HG03342 (cell line): Measurements from ENCODE around the gene IMMP2L.

Source experiments
- ATAC-seq: cut with Tn5 transposase; IDR thresholded peaks from one replicate; pipeline ENCODE4 v1.9.1; 2021; ENCODE audit warnings: mild to moderate bottlenecking, moderate library complexity; ENCODE audit not compliant: unreplicated experiment

IMMP2L gene

DNA sequence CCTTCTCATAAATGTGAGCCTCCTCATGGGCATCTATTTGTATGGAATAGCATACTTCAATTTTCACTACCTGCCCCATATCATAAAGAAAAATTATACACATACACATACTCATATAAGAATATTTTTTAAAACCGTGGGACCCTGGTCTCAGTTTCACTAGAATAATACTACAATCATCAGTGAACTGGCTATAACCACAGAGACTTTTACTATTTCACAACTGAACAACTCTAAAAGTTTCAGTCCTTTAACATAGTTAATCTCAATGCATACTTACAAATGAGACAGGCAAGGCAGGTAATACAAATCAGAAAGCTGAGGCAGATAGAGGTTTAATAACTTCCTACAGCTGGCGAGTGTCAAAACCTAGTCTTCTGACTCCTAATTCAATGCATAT lies 388.3 kb downstream of the IMMP2L start:
- ATAC-seq = no peak

DNA sequence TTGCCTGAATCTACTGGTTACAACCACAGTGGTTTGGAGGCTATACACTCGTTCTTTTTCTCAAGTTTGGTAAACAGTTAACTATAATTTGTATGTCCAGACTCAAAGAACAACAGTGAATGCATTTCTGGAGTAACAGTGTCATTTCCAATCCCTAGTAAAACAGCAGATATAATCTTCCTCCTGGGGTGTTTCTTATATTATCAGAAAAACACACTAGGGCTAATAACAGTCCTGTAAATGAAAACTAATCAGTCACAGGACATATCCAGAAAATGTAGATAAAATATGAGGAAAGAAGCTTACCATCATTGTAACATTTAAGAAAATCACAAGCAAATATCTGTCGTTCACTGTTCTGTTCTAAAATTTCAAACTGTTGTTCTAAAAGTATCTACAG lies 388.8 kb downstream of the IMMP2L start:
- ATAC-seq = no peak

DNA sequence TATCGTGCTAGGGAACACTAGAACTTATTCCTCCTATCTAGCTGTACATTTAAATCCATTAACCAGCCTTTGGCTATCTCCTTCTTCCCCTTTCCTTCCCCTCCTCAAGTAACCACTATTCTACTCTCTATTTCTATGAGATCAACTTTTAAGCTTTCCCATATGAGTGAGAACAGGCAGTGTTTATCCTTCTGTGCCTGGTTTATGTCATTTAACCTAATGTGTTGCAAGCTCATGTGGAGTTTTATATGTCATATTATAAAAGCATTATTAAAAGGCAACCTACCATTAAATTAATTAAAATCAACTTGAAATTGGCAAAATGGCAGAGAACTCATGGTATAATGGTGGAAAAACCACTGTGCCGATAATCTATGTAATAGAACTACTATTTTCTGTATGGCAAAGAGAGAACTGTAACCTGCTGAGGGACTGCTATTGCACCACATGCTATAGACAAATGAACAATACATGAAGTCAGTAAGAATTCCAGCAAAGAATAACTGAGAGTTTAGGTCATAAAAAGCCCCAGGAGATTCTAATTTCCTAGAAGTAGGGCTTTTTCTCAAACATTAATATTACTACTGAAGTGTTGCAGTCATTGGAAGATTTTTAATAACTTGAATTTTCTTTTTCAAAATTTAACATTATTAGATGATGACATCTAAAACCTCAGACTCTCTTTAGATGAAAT lies 389.6 kb downstream of the IMMP2L start:
- ATAC-seq = no peak

DNA sequence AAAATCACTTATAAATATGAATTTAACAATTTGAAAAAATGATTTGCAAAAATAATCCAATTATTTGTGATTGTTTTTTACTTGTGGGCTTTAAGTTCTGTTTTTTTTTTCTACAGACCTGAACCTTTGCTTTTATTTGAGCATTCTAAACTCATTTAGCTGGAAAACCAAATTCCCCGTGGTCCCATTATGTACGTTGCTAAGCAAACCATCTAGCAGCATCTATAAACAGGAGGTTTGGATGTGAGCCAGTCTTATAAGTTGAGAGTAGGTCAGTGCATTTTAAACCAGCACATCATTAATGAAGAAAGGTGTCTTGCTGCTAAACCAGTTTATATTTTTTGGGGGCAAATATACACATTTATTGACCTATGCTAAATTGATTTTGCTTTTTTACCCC lies 394.1 kb downstream of the IMMP2L start:
- no peak for ATAC-seq

DNA sequence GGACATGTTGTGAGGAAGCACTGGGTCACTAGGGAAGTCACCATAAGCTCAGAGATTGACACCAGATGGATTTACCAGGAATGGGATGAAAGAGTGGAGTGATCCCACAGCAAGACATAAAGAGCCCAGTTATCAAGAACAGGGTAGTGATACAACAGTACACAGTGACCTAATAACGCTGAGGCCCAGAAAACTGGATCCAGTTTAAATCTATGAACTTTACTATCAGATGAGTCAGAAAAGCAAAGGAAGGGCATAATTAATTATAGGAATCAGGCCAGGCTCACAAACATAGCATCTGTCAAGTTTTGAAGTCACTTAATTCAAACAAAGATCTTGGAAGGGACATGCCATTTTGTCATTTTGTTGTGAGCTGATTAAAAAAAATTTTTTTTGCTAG lies 397.9 kb downstream of the IMMP2L start:
- no peak for ATAC-seq

DNA sequence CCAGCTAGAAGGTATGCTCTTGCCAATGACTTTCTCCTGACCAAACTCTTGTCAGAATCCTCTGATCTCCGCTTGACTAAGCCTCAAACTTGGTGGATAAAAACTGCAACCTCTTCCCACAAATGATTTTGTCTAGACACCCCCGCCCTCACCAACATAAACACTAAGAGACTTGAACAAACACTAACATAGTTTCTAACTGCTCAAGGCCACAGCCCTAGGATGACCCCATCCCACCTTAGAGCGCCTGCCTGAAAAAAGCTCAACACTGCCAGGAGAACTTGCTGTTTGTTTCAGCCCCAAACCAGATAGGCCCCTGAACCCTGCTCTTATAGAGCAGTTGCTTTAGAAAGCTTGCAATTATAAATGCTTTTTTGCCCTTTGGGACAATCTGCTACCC lies 399.6 kb downstream of the IMMP2L start:
- no peak for ATAC-seq

DNA sequence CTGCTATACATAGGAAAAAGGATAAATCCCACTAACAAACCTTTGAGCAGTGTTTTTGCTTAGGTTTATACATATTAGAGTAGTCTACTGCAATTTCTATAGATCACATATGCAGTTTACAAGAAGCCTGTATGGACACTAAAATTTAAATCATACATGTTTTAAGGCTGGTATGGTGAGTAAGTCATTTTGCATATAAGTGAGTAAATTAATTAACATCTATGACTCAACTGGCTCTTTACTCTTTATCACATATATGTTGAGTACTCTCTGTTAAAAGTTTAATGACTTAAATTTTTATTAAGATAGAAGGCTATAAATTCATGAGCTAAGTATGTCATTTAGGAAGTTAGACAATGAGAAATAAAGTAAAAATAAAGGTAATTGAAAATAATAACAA lies 402.0 kb downstream of the IMMP2L start:
- no peak for ATAC-seq

DNA sequence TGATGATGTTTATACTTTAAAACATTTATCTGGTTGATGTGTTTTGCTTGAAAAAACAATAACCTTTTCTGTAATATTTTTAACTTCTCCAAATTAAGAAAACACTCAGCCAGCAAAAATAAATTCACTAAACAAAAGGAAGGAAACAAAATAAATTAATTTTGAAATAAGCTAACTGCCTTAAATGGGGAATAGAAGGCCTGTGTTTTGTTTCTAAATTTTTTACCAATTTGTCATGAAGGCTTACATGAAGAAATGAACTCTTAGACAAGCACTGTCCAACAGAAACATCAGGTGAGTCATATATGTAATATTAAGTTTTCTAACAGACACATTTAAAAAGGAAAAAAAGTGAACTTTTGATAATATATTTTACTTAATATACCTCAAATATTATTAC lies 402.9 kb downstream of the IMMP2L start:
- ATAC-seq = no peak

DNA sequence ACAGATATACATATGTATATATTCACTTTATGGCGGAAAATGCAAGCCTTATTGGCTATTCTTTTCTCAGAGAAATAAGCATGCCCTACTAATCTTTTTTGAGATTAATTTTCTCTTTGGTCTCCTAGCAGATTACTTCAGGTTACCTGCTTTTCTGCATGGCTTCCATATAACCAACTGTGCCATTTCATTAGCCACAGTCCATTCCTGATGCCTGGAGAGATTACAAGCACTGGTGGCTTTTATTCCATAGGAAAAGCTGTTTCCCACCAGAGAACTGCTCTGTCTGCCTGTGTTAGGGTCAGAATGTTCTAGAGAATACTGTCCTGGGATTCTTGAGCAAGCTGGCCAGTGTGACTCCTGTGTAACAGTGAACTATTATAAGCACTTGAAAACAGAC lies 411.6 kb downstream of the IMMP2L start:
- ATAC-seq = no peak

DNA sequence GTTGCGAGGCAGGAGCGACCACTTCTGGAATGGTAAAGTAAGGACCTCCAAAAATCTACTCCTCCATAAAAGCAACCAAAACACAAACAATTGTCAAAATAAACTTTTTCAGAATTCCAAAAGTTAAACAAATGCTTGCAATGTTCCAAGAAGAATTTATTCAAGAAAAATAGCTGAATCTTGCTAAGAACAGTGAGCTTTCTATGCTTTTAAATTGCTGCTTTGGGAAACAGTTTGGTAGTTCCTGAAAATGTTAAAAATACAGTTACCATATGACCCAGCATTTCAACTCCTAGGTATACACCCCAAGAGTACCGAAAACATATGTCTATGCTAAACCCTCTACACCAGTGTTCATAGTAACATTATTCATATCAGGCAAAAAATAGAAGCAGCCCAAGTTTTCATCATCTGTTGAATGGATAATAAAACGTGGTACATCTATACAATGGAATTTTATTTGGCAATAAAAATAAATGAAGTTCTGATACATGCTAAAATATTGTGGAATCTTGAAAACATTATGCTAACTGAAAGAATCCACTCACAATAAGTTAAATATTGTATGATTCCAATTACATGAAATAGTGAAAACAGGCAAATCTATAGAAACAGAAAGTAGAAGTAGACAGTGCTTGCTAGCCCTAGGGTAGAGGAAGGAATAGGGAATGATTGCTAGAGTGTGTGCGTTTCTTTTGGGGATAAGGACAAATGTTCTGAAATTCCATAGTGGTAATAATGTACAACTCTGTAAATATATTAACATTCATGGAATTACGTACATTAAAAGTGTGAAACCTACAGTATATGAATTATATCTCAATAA lies 414.4 kb downstream of the IMMP2L start:
- ATAC-seq = peak; percentile 49

DNA sequence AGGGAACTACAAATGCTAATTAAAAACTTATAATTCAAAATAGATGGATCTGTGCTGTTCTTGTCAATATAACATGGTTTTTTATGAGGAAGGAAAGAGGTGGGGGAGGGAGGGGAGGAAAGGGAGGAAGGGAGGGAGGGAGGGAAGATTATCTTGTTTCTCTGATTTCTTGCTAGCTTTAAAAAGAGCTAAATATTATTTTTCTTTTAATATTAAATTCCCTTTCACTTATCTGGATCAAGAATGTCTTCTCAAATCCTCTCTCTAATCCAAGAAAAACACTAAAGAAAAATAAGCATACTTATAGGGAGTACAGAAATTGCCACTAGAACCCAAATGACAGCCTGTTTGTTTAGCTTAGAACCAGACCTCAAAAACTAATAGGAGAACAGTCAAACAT lies 416.2 kb downstream of the IMMP2L start:
- ATAC-seq = no peak

DNA sequence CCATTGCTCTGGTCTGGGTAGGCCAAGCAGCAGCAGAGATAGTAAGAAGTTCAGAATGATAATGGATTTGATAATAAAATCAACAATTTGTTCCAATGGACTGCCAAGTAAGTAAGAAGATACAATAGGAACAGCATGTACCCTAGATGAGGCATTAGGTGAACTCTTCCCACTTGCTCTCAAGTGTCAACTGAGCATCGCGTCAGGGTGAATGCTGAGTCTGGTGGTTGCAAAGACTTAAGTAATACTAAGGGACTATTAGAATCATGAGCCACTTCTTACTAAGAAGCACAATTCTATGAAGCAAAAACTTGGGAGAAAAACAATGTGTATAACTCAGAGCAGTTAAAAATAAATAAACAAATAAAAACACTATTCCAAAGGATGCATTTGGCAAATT lies 416.8 kb downstream of the IMMP2L start:
- no peak for ATAC-seq

DNA sequence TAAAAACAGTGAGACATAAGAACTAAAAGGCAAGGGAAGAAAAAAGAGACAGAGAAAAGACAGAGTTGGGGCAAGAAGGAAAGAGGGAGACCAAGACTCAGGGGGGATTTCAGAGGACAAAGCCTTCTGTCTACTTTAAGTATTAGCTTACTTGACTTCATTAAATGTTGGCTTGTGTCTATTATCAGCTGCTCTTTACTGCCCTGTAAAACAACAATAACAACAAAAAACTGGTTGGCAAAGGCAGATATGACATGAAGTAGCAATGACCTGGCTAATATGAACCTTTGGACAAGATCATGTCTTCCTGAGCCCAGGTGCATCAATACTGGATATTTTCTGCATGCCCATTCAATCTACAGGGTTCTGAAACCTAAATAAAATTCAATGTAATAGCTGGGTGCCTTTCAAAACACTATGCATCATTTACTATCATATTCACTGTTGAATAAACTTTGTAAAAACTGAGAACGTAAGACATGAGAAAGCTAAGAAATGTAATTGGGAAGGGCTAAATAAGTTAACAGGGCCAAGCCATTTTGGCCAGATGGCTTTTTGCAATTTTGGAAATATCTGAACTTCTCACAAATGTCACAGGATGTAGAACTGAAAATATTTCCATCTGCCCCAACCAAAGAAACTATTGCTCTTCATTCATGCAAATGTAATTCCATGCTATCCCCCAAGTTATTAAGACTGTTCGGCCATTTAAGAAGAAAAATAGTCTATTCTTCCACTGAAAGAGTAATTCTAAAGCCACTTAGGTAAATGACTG lies 422.0 kb downstream of the IMMP2L start:
- no peak for ATAC-seq

DNA sequence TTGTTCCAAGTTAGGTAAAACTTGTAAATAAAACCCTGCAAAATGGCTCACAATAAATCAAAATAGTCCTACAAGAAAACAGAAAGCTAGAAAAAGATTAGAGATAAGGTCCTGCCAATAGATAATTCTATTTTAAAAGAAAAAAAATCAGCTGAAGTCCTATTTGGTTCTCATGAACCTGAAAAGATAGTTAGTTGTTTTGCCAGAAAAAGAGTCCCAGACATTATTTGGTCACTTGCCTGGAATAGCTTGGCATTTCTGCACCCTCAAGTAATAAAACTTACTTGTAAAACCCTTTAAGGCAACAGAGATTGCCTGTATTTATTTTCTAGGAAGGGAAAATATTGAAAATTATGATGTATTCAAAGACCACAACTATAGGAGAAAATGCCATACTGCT lies 423.7 kb downstream of the IMMP2L start:
- ATAC-seq = no peak

DNA sequence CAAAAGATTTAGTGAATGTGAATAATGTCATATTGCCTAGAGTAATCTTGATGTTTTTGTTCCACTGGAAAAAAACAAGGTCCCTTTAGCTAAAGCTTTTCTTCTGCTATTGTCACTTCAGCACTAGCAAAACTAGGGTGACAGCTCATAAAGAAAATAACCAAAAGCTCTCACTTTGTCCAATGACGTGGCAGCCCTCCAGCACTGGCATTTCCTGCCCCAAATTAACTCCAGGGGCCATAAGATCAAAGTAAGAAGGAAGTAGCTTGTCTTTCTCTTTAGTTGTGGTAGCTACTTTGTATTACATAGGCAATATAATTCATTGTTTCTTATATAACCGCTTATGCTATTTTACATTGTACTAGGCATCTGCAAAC lies 424.1 kb downstream of the IMMP2L start:
- ATAC-seq = peak; percentile 96

DNA sequence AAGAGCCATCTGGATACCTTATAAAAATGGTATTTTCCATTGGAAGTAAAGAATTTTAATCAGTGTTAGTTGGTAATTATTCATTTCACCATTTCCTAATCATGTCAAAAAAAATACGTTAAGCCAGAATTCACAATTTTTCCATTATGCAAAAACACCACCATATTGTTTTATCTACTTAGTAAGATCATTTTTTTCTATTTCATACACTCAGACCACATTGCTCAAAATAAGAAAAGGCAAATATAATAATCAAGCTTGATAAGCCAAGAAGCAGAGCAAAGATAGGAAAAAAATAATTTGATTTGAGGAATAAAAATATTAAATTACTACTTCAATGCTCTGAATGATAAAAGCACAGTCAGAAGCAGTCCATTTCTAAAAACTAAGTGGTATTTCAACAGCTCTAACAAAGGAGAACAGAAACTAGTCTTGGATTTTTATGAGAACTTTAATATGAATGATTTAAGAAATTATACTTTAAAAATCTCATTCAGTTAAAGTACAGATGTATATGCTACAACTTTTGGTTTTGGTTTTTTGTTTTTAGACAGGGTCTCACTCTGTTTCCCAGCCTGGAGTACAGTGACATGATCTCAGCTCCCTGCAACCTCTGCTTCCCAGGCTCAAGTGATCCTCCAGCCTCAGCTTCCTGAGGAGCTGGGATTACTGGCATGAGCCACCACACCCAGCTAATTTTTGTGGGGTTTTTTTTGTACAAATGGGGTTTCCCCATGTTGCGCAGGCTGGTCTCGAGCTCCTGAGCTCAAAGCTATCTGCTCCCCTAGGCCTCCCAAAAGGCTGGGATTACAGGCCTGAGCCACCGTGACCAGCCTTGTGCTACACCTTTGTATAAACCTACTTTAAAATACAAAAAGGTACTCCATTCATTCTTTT lies 424.7 kb downstream of the IMMP2L start:
- ATAC-seq = peak; percentile 82

DNA sequence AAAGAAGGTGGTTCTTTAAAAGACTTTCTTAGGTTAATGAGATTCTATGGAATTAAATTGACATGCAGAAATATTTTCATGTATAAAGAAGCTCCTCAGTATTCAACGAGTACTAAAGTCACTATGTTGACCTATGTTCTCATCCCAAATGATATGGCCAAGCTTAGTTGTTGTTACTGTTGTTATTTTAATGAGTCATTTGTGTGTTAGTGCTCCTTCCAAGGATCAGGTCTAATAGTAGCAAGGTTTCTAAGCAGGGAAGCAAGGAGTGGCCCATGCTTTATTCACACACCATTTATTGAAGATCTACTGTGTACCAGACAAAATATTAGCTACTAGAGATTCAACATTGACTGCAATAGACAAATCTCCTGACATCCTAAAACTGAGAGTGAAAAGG lies 429.5 kb downstream of the IMMP2L start:
- ATAC-seq = no peak

DNA sequence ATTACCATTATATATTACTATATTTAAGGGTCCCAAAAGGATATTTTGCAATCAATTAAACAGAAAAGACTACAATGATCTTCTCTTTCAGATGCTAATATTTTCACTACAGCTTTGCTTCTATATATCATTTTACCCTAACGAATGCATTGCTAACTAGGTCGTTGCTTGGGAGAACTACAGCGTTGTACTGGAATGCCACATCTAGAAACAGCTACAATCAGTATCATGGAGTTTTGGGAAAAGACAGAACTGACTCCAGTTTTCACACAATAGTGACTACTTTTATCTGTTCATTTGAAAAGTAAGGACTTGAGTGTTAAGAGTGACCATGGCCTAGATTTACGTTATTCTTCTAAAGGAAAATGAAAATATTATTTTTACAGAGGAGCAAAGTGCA lies 432.9 kb downstream of the IMMP2L start:
- no peak for ATAC-seq

DNA sequence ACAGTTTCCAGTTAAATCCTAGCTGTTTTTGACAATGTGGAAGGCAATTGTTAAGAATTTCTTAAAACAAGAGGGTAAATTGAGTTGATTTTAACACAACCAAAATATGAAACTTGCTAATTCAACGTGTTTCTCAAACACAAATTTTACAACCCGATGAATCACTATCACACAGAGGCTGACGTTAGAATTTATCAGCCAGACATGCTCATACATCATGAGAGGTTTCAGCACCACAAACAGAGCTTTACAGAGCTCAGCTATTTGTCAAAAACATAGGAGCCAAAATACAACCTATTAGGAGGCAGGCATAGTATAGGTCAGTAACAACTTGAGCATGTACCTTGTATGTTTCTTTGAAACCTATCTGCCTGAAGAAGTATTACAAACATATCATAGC lies 435.3 kb downstream of the IMMP2L start:
- no peak for ATAC-seq

DNA sequence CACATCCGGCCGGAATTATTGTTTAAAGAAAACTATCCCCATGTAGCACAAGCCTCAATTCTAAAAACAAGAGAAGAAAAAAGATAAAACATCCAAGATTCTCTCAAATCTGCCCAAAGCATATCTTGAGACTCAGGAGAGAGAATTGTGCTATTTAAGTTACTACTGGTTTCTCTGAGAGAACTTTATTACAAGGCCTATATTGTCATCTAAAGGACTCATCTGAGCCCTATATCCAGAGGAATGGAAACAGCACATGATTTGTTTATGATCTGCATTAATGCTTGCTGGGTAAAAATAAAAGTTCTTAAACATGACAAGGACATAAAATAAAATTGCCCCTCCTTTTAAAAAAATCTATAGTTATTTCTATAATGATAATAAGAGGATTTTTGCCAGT lies 446.3 kb downstream of the IMMP2L start:
- no peak for ATAC-seq
